Small intestine (tissue), 7 donors: ENCODE measurements around the gene RING1. TPM values are rescaled to one million over a fixed set of nuclear protein-coding genes. Genes with fewer than 3 reads are reported as not detected.

Source experiments
- DNase-seq, 2 donors: peaks; one replicate each; pipeline versions ENCODE4 v3.0.0 to v3.0.0-alpha.2; 2013
- FAIRE-seq: peaks from 2 replicates; lab custom pipeline; 2012; peaks lifted over from hg19 to GRCh38; lab: Jason Lieb, UNC
- H3K27ac ChIP-seq, 3 donors: one replicate each; pipeline ENCODE4 v1.5.1; 2013; ENCODE audit warnings: low read length in 2 of 3, mild to moderate bottlenecking in 2 of 3, control low read depth in 1 of 3, inconsistent platforms in 1 of 3, low read depth in 1 of 3, moderate library complexity in 1 of 3
- H3K27me3 ChIP-seq, 3 donors: one replicate each; pipeline ENCODE4 v1.6.1; 2013; ENCODE audit warnings: low read length in 3 of 3, inconsistent platforms in 1 of 3; ENCODE audit not compliant: control insufficient read depth in 3 of 3, insufficient read depth in 3 of 3
- H3K36me3 ChIP-seq, 3 donors: one replicate each; pipeline ENCODE4 v1.6.1; 2013; ENCODE audit warnings: low read length in 3 of 3, inconsistent platforms in 1 of 3, low read depth in 1 of 3, mild to moderate bottlenecking in 1 of 3, moderate library complexity in 1 of 3; ENCODE audit not compliant: control insufficient read depth in 3 of 3, insufficient read depth in 2 of 3
- H3K4me1 ChIP-seq, 3 donors: one replicate each; pipeline ENCODE4 v1.6.1; 2013; ENCODE audit warnings: low read length in 2 of 3, inconsistent platforms in 1 of 3, low read depth in 1 of 3, mild to moderate bottlenecking in 1 of 3, moderate library complexity in 1 of 3; ENCODE audit not compliant: control insufficient read depth in 3 of 3, insufficient read depth in 2 of 3
- H3K4me3 ChIP-seq, 3 donors: one replicate each; pipeline ENCODE4 v1.5.1; 2013; ENCODE audit warnings: low read length in 3 of 3, control low read depth in 1 of 3, inconsistent platforms in 1 of 3, low read depth in 1 of 3, mild to moderate bottlenecking in 1 of 3, moderate library complexity in 1 of 3
- H3K9me3 ChIP-seq, 2 donors: one replicate each; pipeline ENCODE4 v1.6.1; 2013; ENCODE audit warnings: low read depth in 1 of 2, low read length in 1 of 2; ENCODE audit not compliant: control insufficient read depth in 2 of 2, insufficient read depth in 1 of 2
- whole genome bisulfite sequencing, 3 donors: extraction: QIAGEN DNeasy Blood & Tissue Kit; methylation state at CpG; one replicate each; pipeline ENCODE4 v1.1.7; 2013; 5-methylcytosine and 5-hydroxymethylcytosine counted together
- polyA plus RNA-seq, 4 donors: library from polyadenylated mRNA; stranded (reverse) in 3 of 4; unstranded in 1 of 4; fragments of 200-250 nt in 3 of 4; fragments of 120-200 nt in 1 of 4; gene quantifications; one replicate each; pipeline versions ENCODE4 v1.2.1 to v1.2.3, GENCODE V29; 2013
- donor health status: healthy with polysubstance abuse.
- donor health status: control.
- donor health status: control.
- donor health status: Bipolar disorder and iron deficiency.
- donor health status: healthy.

RING1 gene
- polyA plus RNA-seq, 4 donors: 30.4 to 46.7 (median 41.8) TPM

- FAIRE-seq: no peak
These were observed 3.7 kb upstream of the RING1 start, which contains the start of gene HSD17B8 for GRCh38 chr6:33204415-33205190. TSS of gene HSD17B8 (plus strand) at chr6:33204655. CDS start at chr6:33204669, 14 bp downstream.

DNA sequence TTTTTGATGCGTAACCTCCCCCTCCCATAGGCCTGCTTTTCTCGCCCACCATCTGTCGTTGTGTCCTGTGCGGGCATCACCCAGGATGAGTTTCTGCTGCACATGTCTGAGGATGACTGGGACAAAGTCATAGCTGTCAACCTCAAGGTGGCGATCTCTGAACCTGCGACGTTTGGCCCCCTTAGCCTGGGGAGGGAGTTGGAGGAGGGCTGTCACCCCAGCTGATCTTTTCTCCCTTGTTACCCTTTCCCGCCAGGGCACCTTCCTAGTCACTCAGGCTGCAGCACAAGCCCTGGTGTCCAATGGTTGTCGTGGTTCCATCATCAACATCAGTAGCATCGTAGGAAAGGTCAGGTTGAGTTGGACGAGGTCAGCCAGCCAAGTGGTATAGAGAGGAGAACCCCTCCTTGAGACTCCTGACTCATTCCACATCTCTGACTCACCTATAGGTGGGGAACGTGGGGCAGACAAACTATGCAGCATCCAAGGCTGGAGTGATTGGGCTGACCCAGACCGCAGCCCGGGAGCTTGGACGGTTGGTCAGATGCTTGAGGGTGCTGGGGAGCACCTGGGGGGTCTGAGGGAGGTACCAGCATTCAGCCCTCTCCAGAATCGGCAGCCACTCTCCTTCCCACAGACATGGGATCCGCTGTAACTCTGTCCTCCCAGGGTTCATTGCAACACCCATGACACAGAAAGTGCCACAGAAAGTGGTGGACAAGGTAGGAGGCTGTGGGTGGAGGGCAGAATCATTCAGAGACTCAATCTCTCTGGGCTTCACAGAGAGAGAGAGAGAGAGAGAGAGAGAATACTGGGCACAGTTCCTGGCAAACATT, 2.9 kb upstream of the RING1 start:
- no peak for FAIRE-seq

More at GRCh38 chr6:33204415-33205190, 3.7 kb upstream of the RING1 start, which contains the start of gene HSD17B8:
- Histone ChIP-seq H3K4me1 (peaks cover 9 to 39% (median 10%) of the 10 kb centered on the region in 3 donors), H3K27ac (peak within 1 kb of the TSS; percentile 45 to 83 (median 57)), H3K9me3 (no peaks in the 10 kb centered on the region), H3K4me3 (peak within 1 kb of the TSS; percentile 63 to 71 (median 68)), H3K27me3 (no peaks in the 10 kb centered on the region), H3K36me3 (peaks cover 5 to 26% (median 12%) of the 10 kb centered on the region in 3 donors)
- DNase-seq: peak; percentile 94 to 96
- 0 to 1% (median 1%) methylated on average over 36 to 48 of the region's 48 CpGs for WGBS, 3 donors

DNA sequence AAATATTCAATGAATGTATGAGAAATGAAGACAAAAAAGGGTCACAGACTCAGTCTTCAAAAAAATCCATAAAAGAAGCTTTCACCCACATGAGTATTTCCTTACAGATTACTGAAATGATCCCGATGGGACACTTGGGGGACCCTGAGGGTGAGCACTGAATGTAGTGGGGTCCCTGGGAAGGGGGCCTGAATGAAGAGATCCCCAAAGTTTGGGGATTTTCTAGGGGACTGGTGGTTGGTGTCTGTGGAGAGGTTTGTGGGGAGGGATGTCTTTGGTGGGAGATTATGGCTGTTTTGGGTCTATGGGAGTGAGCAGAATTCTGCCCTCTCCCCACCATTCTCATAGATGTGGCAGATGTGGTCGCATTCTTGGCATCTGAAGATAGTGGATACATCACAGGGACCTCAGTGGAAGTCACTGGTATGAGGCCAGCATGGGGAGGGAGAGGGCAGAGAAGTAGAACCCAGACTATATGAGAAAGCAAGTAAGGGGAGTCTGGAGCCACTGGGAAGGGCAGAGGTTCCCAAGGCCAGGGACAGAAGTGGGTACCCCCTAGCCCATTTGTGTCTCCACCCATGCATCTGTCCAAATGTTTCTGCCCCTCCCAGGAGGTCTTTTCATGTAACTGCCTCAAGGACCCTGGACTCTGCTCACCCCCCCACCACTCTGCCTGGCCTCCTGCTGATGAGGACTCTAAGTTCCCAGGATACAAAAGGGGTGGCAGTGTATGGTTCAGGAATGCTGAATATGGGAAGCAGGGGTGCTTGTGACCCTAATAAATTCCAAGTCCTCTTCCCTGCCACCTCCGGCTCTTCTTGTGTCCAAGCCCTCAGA, 2.1 kb upstream of the RING1 start:
- FAIRE-seq (no peak), DNase-seq (no peak)
- no peaks in the 10 kb centered on the region for H3K9me3 ChIP-seq
- no peaks in the 10 kb centered on the region for H3K27me3 ChIP-seq
- peaks cover 9 to 39% (median 10%) of the 10 kb centered on the region in 3 donors for H3K4me1 ChIP-seq
- H3K27ac ChIP-seq: no peak overlapping the region
- WGBS, 3 donors: 77 to 81% (median 77%) methylated on average over 3 of the region's 3 CpGs
- peaks cover 5 to 39% (median 12%) of the 10 kb centered on the region in 3 donors for H3K36me3 ChIP-seq
- no peak overlapping the region for H3K4me3 ChIP-seq

More for the DNA sequence above, 2.9 kb upstream of the RING1 start:
- no peaks in the 10 kb centered on the region for H3K9me3 ChIP-seq
- H3K4me1 ChIP-seq: peaks cover 9 to 39% (median 10%) of the 10 kb centered on the region in 3 donors
- peak overlapping the region; percentile 45 to 83 (median 57) for H3K27ac ChIP-seq
- H3K4me3 ChIP-seq: peak overlapping the region; percentile 63 to 71 (median 68)
- H3K36me3 ChIP-seq: peaks cover 5 to 34% (median 12%) of the 10 kb centered on the region in 3 donors
- 30 to 43% (median 34%) methylated on average over 17 of the region's 17 CpGs for WGBS, 3 donors
- no peaks in the 10 kb centered on the region for H3K27me3 ChIP-seq
- peak; percentile 21 to 35 for DNase-seq

GRCh38 chr6:33206864-33207551, 1.3 kb upstream of the RING1 start:
- 25 to 43% (median 35%) methylated on average over 15 to 20 of the region's 20 CpGs for WGBS, 3 donors
- Histone ChIP-seq H3K4me3 (peak overlapping the region in 2 of 3 donors; percentile 83 to 91), H3K9me3 (no peaks in the 10 kb centered on the region), H3K4me1 (peaks cover 4 to 33% (median 7%) of the 10 kb centered on the region in 3 donors), H3K36me3 (peaks cover 5 to 40% (median 12%) of the 10 kb centered on the region in 3 donors), H3K27ac (peak overlapping the region in 2 of 3 donors; percentile 90 to 95), H3K27me3 (no peaks in the 10 kb centered on the region)
- FAIRE-seq (no peak), DNase-seq (peak in 1 of 2 donors; percentile 53)

GRCh38 chr6:33207552-33208090, 679 bp upstream of the RING1 start:
- Histone ChIP-seq H3K27me3 (no peaks in the 10 kb centered on the region), H3K4me3 (peak overlapping the region; percentile 83 to 91 (median 87)), H3K9me3 (no peaks in the 10 kb centered on the region), H3K27ac (peak overlapping the region; percentile 89 to 95 (median 90)), H3K4me1 (peaks cover 0 to 27% (median 7%) of the 10 kb centered on the region in 3 donors), H3K36me3 (peaks cover 3 to 37% (median 8%) of the 10 kb centered on the region in 3 donors)
- FAIRE-seq (no peak), DNase-seq (peak; percentile 49 to 76)
- WGBS, 3 donors: 1% methylated on average over 26 to 29 of the region's 29 CpGs

GRCh38 chr6:33209856-33210255, 1.6 kb downstream of the RING1 start:
- 92 to 94% (median 94%) methylated on average over 10 of the region's 10 CpGs for WGBS, 3 donors
- Histone ChIP-seq H3K27me3 (peaks cover 2 to 22% (median 3%) of the 10 kb centered on the region in 3 donors), H3K9me3 (no peaks in the 10 kb centered on the region), H3K27ac (no peak overlapping the region), H3K36me3 (peaks cover 0 to 25% (median 0%) of the 10 kb centered on the region in 3 donors), H3K4me3 (no peak overlapping the region), H3K4me1 (peaks cover 4 to 33% (median 10%) of the 10 kb centered on the region in 3 donors)
- no peak for DNase-seq
- no peak for FAIRE-seq

GRCh38 chr6:33211136-33211535, 2.8 kb downstream of the RING1 start:
- FAIRE-seq (no peak), DNase-seq (no peak)
- Histone ChIP-seq H3K9me3 (no peaks in the 10 kb centered on the region), H3K4me3 (no peak overlapping the region), H3K27me3 (peaks cover 2 to 31% (median 3%) of the 10 kb centered on the region in 3 donors), H3K4me1 (peaks cover 4 to 24% (median 7%) of the 10 kb centered on the region in 3 donors), H3K27ac (no peak overlapping the region), H3K36me3 (peaks cover 0 to 25% (median 0%) of the 10 kb centered on the region in 3 donors)
- WGBS, 3 donors: 81 to 87% (median 87%) methylated on average over 15 to 17 of the region's 17 CpGs
